Measurements from ENCODE around the gene OTOP3.

DNA sequence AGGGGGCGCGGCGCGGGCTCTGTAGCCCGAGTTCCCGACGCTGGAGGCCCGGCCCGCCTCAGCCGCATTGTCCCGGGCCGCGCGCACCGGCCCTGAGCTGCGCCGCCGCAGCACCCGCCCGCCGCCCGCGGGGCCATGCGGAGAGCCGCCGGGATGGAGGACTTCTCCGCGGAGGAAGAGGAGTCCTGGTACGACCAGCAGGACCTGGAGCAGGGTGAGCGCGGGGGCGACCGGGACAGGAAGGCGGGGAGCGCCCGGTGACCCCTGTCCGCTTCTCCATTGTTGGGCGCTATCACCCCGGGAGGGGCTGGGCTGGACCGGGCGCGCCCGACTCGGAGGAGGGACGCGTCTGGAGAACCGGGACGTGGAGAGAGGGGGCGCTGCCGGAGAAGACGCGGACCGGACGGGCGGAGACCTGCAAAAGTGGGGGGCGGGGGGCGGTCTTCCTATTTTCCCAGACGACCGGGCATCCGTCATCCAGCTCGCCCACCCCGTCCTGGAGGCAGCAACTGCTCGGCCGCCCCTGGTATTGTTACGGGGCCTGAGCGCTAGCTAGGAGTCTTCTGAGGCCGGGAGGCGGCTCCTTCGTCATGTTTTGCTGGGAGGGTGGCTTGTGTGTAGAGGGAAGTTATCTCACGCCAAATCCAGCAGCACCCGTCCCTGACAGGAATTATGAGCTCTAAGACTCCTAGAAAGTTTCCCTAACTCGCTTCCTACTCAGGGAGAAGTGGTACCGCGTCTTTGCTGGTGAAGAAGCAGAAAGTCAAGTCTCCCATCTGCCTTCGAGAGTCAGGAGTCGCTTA, 52.4 kb downstream of the OTOP3 start:
- no peak for TF ChIP-seq GLIS3 (CRISPR knock-in tag; IDR thresholded peaks at IDR 0.05)
- no peak for TF ChIP-seq ISL1 (CRISPR knock-in tag; IDR thresholded peaks at IDR 0.05)
- TF ChIP-seq ARNTL (CRISPR knock-in tag; IDR thresholded peaks at IDR 0.05; ENCODE audit: borderline replicate concordance, low read depth): no peak
- TF ChIP-seq, protein P1, sequence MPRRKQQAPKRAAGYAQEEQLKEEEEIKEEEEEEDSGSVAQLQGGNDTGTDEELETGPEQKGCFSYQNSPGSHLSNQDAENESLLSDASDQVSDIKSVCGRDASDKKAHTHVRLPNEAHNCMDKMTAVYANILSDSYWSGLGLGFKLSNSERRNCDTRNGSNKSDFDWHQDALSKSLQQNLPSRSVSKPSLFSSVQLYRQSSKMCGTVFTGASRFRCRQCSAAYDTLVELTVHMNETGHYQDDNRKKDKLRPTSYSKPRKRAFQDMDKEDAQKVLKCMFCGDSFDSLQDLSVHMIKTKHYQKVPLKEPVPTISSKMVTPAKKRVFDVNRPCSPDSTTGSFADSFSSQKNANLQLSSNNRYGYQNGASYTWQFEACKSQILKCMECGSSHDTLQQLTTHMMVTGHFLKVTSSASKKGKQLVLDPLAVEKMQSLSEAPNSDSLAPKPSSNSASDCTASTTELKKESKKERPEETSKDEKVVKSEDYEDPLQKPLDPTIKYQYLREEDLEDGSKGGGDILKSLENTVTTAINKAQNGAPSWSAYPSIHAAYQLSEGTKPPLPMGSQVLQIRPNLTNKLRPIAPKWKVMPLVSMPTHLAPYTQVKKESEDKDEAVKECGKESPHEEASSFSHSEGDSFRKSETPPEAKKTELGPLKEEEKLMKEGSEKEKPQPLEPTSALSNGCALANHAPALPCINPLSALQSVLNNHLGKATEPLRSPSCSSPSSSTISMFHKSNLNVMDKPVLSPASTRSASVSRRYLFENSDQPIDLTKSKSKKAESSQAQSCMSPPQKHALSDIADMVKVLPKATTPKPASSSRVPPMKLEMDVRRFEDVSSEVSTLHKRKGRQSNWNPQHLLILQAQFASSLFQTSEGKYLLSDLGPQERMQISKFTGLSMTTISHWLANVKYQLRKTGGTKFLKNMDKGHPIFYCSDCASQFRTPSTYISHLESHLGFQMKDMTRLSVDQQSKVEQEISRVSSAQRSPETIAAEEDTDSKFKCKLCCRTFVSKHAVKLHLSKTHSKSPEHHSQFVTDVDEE (CRISPR knock-in tag; IDR thresholded peaks at IDR 0.05): 0 out of 2 replicates have a peak, but pooled peaks have one; percentile 2
